Loucy (cell line): ENCODE measurements around the gene THBD.

Experiments used
- H2AFZ ChIP-seq: fragments of 200-600 bp; sonication (generic); 2 replicates; pipeline ENCODE4 v1.6.0; 2016; ENCODE audit warnings: antibody characterized with exemption, mild to moderate bottlenecking, low read length, moderate library complexity
- H3F3A ChIP-seq: fragments of 200-600 bp; 2 replicates; pipeline ENCODE4 v1.6.0; 2016; ENCODE audit warnings: antibody characterized with exemption, low read depth, mild to moderate bottlenecking
- H3K27me3 ChIP-seq: fragments of 200-600 bp; sonication (generic); 2 replicates; pipeline ENCODE4 v1.6.1; 2014; ENCODE audit warnings: low read length, mild to moderate bottlenecking; ENCODE audit not compliant: insufficient read depth, poor library complexity, severe bottlenecking
- H3K36me3 ChIP-seq: fragments of 200-600 bp; sonication (generic); 2 replicates; pipeline ENCODE4 v1.6.1; 2016; ENCODE audit warnings: low read length; ENCODE audit not compliant: insufficient read depth
- H3K4me1 ChIP-seq: fragments of 200-600 bp; sonication (generic); 2 replicates; pipeline ENCODE4 v1.5.1; 2014; ENCODE audit warnings: low read length, mild to moderate bottlenecking; ENCODE audit not compliant: insufficient read depth, poor library complexity, severe bottlenecking
- H3K4me2 ChIP-seq: fragments of 200-600 bp; sonication (generic); 2 replicates; pipeline ENCODE4 v1.6.0; 2014; ENCODE audit warnings: antibody characterized with exemption, low read length, low read depth, mild to moderate bottlenecking; ENCODE audit not compliant: poor library complexity, severe bottlenecking
- H3K4me3 ChIP-seq: fragments of 200-600 bp; sonication (generic); 2 replicates; pipeline ENCODE4 v1.5.1; 2014; ENCODE audit warnings: low read length, mild to moderate bottlenecking, mixed read lengths; ENCODE audit not compliant: poor library complexity, severe bottlenecking
- H3K79me2 ChIP-seq: fragments of 200-600 bp; sonication (generic); 2 replicates; pipeline ENCODE4 v1.6.1; 2014; ENCODE audit warnings: low read length; ENCODE audit not compliant: insufficient read depth
- H3K9ac ChIP-seq: fragments of 200-600 bp; sonication (generic); 2 replicates; pipeline ENCODE4 v1.6.0; 2014; ENCODE audit warnings: mild to moderate bottlenecking, low read depth, low read length, moderate library complexity; ENCODE audit not compliant: poor library complexity, severe bottlenecking
- H3K9me2 ChIP-seq: fragments of 200-600 bp; sonication (generic); replicated peaks from 2 replicates; pipeline ENCODE4 v1.6.1; 2016; ENCODE audit warnings: low read depth, low read length, mixed read lengths
- H3K9me3 ChIP-seq: fragments of 200-600 bp; sonication (generic); 2 replicates; pipeline ENCODE4 v1.6.1; 2014; ENCODE audit warnings: mild to moderate bottlenecking, antibody characterized with exemption, low read length, low read depth; ENCODE audit not compliant: insufficient read depth
- H4K20me1 ChIP-seq: fragments of 200-600 bp; sonication (generic); 2 replicates; pipeline ENCODE4 v1.6.0; 2014; ENCODE audit warnings: antibody characterized with exemption, low read length, mild to moderate bottlenecking; ENCODE audit not compliant: insufficient read depth, poor library complexity, severe bottlenecking
- CTCF ChIP-seq: fragments of 200-600 bp; sonication (generic); conservative IDR thresholded peaks from 2 replicates; pipeline ENCODE4 v1.5.1; 2014; ENCODE audit warnings: mild to moderate bottlenecking, antibody characterized with exemption, low read length
- EZH2phosphoT487 ChIP-seq: fragments of 200-600 bp; IDR thresholded peaks from 2 replicates; pipeline ENCODE4 v1.6.1; 2018; ENCODE audit warnings: antibody characterized with exemption, mild to moderate bottlenecking, moderate library complexity, borderline replicate concordance

THBD gene

DNA sequence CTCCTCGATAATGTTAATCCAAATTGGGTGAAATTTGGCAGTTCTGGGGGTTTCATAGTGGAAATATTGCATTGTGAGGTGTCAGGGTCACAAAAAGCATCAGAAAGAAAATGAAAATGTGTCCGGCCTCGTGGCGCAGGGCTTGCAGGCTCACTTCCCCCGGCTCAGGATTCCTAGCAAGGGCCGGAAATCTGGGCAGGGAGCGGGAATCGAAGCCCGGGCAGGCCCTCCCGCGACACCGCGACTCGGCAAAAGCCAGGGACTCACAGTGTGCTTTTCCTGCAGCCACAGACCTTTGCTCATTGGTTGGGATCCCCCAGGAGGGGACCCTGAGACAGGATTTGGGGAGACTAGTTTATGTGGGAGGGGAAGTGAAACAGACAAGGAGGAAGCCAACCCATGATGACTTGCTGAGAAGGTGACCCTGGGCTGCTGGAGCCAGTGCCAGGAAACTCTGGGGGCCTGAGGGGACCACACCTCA lies 37.5 kb upstream of the THBD start:
- H3K4me3 ChIP-seq = peak overlapping the region; percentile 91
- H2AFZ ChIP-seq = peak overlapping the region; percentile 67; the same call in 1 of the 2 replicates
- H3K4me2 ChIP-seq = peak overlapping the region; percentile 95
- H3K9me3 ChIP-seq = no peaks in the 10 kb centered on the region
- H3K36me3 ChIP-seq = no peaks in the 10 kb centered on the region
- no peak for TF ChIP-seq EZH2phosphoT487
- no peak for TF ChIP-seq CTCF
- no peaks in the 10 kb centered on the region for H3K9me2 ChIP-seq
- peak overlapping the region; percentile 99 for H3K9ac ChIP-seq
- no peaks in the 10 kb centered on the region for H3K27me3 ChIP-seq
- peaks cover 55% of the 10 kb centered on the region for H3K4me1 ChIP-seq
- peaks cover 15% of the 10 kb centered on the region for H4K20me1 ChIP-seq
- H3F3A ChIP-seq = peaks cover 4% of the 10 kb centered on the region
- H3K79me2 ChIP-seq = peaks cover 60% of the 10 kb centered on the region

DNA sequence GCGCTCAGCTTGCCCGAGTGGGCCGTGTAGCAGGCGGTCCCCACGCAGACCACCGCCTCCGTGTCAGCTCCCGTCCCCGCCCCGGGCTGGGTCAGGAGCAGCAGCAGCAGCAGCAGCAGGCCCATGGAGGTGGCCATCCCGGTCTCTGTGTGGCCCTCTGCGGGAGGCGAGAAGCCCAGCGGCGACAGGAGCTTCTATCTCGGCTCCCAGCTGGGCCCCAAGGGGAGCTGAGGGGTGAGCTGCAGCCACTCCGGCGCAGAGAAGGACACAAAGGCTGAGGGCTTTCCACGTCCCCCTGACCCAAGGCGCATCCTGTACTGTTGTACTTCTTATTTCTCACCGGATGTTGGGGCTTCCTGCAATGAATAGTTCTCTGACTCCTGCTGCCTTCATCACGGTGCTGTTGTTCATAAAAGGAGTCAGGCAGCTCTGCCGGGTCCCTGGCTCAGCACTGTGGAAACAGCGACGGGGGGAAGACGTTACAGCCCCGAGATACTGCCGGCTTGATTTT lies 36.6 kb upstream of the THBD start, which contains the start of gene CD93:
TSS of gene CD93 (minus strand) at position 269 of the 511 bp plus-strand sequence. CDS start at position 137, 132 bp downstream.
- H3K36me3 ChIP-seq = no peaks in the 10 kb centered on the region
- peak within 1 kb of the TSS; percentile 67 for H2AFZ ChIP-seq
- peak within 1 kb of the TSS; percentile 91 for H3K4me3 ChIP-seq
- H3K79me2 ChIP-seq = peaks cover 68% of the 10 kb centered on the region
- H3K9me2 ChIP-seq = no peaks in the 10 kb centered on the region
- peaks cover 4% of the 10 kb centered on the region for H3F3A ChIP-seq
- H4K20me1 ChIP-seq = peaks cover 24% of the 10 kb centered on the region
- no peaks in the 10 kb centered on the region for H3K27me3 ChIP-seq
- TF ChIP-seq CTCF (no peak), EZH2phosphoT487 (no peak)
- peaks cover 63% of the 10 kb centered on the region for H3K4me1 ChIP-seq
- H3K9ac ChIP-seq = peak within 1 kb of the TSS; percentile 99
- H3K9me3 ChIP-seq = no peaks in the 10 kb centered on the region
- H3K4me2 ChIP-seq = peak within 1 kb of the TSS; percentile 95

GRCh38 chr20:23085436-23086055 lies 36.1 kb upstream of the THBD start:
- H3K9ac ChIP-seq = peak overlapping the region; percentile 99
- H3K9me2 ChIP-seq = no peaks in the 10 kb centered on the region
- H2AFZ ChIP-seq = peak overlapping the region; percentile 67
- peak overlapping the region; percentile 91 for H3K4me3 ChIP-seq
- H3K4me1 ChIP-seq = peaks cover 68% of the 10 kb centered on the region
- H3K4me2 ChIP-seq = peak overlapping the region; percentile 95
- no peaks in the 10 kb centered on the region; the same call in 1 of the 2 replicates for H3K36me3 ChIP-seq
- H3F3A ChIP-seq = peaks cover 4% of the 10 kb centered on the region
- peaks cover 26% of the 10 kb centered on the region for H4K20me1 ChIP-seq
- peaks cover 74% of the 10 kb centered on the region for H3K79me2 ChIP-seq
- H3K9me3 ChIP-seq = no peaks in the 10 kb centered on the region
- no peaks in the 10 kb centered on the region for H3K27me3 ChIP-seq
- TF ChIP-seq EZH2phosphoT487 (no peak), CTCF (no peak)
